ENCODE results near the gene HP1BP3. TPM values are rescaled to one million over a fixed set of nuclear protein-coding genes. Genes with fewer than 3 reads are reported as not detected.
"Not testable (repeated sequence)": the region's sequence is repeated elsewhere in the genome, so short reads cannot be mapped to it uniquely, and the experiment has no call there.

Gene HP1BP3
- polyA plus RNA-seq, 6 donors from 2014 or later = 185 to 291 (median 221) TPM

DNA sequence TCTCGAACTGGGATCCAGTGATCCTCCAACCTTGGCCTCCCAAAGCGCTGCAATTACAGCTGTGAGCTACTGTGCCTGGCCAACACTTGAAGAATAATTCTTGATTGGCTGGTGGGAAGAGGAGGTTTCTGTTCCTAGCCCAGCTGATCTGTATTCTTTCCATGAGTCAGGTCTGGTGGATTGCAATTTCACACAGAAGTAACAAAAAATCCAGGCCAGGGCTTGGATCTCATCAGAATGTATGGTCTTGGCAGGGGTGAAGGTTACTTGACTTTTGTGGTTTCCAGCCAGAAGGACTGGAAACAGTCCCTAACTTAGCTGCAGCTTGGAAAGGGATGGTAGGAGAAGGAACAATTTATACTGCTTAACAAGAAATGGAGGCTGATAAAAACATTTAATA lies 5.1 kb upstream of the HP1BP3 start:
- no peak for ATAC-seq (ENCODE audit: low read depth in 2 of 2)
- no peak overlapping the region for H3K4me3 Mint-ChIP-seq
- no peak for DNase-seq
- no peaks in the 10 kb centered on the region for H3K36me3 Mint-ChIP-seq
- no peaks in the 10 kb centered on the region for H3K9me3 Mint-ChIP-seq
- no peaks in the 10 kb centered on the region for H3K27me3 Mint-ChIP-seq
- peaks cover 8 to 12% (median 9%) of the 10 kb centered on the region in 3 donors for H3K4me1 Mint-ChIP-seq
- H3K27ac Mint-ChIP-seq = no peak overlapping the region

DNA sequence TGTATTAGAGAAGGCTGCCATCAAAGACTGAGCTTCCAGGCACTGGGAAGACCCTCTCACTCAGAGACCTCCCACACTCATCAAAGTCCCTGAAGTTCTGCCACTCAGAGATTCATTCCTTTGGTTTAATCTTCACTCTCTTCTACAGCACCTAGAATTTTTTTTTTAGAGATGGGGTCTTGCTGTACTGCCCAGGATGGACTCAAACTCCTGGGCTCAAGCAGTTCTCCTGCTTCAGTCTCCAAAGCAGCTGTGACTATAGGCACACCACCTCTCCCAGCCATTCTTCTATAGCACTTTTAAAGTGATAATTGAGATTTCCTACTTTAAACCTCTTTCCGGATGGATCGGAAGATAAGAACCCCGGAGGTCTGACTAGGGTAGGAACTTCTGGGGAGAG lies 3.7 kb upstream of the HP1BP3 start:
- DNase-seq (no peak), ATAC-seq (ENCODE audit: low read depth in 2 of 2) (no peak)
- Mint-ChIP-seq H3K4me3 (peak overlapping the region in 1 of 8 donors; percentile 42), H3K9me3 (no peaks in the 10 kb centered on the region), H3K27me3 (no peaks in the 10 kb centered on the region), H3K27ac (peak overlapping the region in 1 of 6 donors; percentile 51), H3K4me1 (peaks cover 12 to 16% (median 13%) of the 10 kb centered on the region in 3 donors), H3K36me3 (no peaks in the 10 kb centered on the region)

DNA sequence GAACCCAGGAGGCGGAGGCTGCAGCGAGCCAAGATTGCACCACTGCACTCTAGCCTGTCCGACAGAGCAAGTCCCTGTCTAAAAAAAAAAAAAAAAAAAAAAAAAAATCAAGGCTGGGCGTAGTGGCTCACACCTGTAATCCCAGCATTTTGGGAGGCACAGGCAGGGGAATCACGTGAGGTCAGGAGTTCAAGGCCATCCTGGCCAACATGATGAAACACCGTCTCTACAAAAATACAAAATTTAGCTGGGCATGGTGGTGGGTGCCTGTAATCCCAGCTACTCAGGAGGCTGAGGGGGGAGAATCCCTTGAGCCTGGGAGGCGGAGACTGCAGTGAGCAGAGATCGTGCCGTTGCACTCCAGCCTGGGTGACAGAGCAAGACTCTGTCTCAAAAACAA lies 2.5 kb upstream of the HP1BP3 start:
- H3K9me3 Mint-ChIP-seq; H3K27ac Mint-ChIP-seq; H3K36me3 Mint-ChIP-seq; H3K27me3 Mint-ChIP-seq; ATAC-seq (ENCODE audit: low read depth in 2 of 2); DNase-seq: not testable (repeated sequence)
- peaks cover 17 to 28% (median 19%) of the 10 kb centered on the region in 3 donors for H3K4me1 Mint-ChIP-seq
- peak overlapping the region in 2 of 8 donors; percentile 4 to 15 for H3K4me3 Mint-ChIP-seq

GRCh38 chr1:20787840-20788795 lies 1.0 kb upstream of the HP1BP3 start:
- ATAC-seq (ENCODE audit: low read depth in 2 of 2) = no peak
- Mint-ChIP-seq H3K27me3 (no peaks in the 10 kb centered on the region), H3K36me3 (no peaks in the 10 kb centered on the region), H3K4me3 (peak overlapping the region; percentile 93 to 98 (median 96)), H3K27ac (peak overlapping the region; percentile 88 to 98 (median 95)), H3K9me3 (no peaks in the 10 kb centered on the region), H3K4me1 (peaks cover 20 to 42% (median 25%) of the 10 kb centered on the region in 3 donors)
- DNase-seq = no peak

GRCh38 chr1:20786253-20787028 lies 666 bp downstream of the HP1BP3 start:
- Mint-ChIP-seq H3K27ac (peak overlapping the region; percentile 90 to 99 (median 98)), H3K36me3 (no peaks in the 10 kb centered on the region), H3K4me3 (peak overlapping the region; percentile 95 to 99 (median 98)), H3K27me3 (no peaks in the 10 kb centered on the region), H3K9me3 (no peaks in the 10 kb centered on the region), H3K4me1 (peaks cover 20 to 49% (median 25%) of the 10 kb centered on the region in 3 donors)
- DNase-seq (peak; percentile 96), ATAC-seq (ENCODE audit: low read depth in 2 of 2) (peak; percentile 71)

- no peaks in the 10 kb centered on the region for H3K36me3 Mint-ChIP-seq
- peak; percentile 5 to 13 for ATAC-seq (ENCODE audit: low read depth in 2 of 2)
- DNase-seq = no peak
- H3K4me3 Mint-ChIP-seq = peak overlapping the region; percentile 95 to 99 (median 98)
- H3K9me3 Mint-ChIP-seq = no peaks in the 10 kb centered on the region
- peak overlapping the region; percentile 90 to 99 (median 98) for H3K27ac Mint-ChIP-seq
- H3K27me3 Mint-ChIP-seq = no peaks in the 10 kb centered on the region
- H3K4me1 Mint-ChIP-seq = peaks cover 24 to 54% (median 30%) of the 10 kb centered on the region in 3 donors
Observed at GRCh38 chr1:20785907-20786252, 1.2 kb downstream of the HP1BP3 start.

DNA sequence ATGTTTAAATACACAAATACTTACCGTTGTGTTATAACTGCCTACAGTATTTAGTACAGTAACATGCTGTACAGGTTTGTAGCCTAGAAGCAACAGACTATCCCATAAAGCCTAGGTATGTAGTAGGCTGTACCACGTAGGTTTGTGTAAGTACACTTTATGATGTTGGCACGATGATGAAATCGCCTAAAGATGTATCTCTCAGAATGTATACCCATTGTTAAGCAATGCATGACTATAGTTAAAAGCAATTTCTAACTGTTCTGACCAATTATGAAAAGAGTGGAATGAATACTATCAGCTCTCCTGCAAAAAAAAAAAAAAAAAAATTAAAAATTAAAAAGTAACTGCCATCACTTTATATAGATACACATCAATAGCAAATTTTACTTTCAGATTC lies 11.4 kb downstream of the HP1BP3 start:
- H3K36me3 Mint-ChIP-seq = peaks cover 0 to 18% of the 10 kb centered on the region in 2 donors
- H3K4me3 Mint-ChIP-seq = no peak overlapping the region
- H3K27ac Mint-ChIP-seq = no peak overlapping the region

DNA sequence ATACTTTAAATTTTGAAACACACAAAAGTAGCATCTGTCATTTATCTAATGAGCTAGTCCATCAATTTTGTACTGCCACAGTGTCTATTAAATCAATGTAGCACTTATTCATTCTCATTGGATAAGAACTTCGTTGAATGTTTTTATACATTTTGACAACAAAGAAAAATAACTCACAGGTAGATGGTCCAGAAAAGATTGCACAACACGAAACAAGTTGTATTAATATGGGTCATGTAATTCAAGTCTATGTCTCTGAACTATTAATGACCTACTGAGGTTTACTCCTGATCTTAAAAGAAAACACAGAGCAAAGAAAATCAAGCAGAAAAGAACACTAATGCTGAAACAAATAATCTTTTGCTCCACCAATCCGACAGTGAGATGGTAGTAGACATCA lies 15.3 kb downstream of the HP1BP3 start:
- Mint-ChIP-seq H3K9me3 (no peaks in the 10 kb centered on the region), H3K27me3 (no peaks in the 10 kb centered on the region), H3K27ac (no peak overlapping the region)

More for the DNA sequence above, 11.4 kb downstream of the HP1BP3 start:
- no peak for DNase-seq
- Mint-ChIP-seq H3K4me1 (peaks cover 8 to 19% (median 13%) of the 10 kb centered on the region in 3 donors), H3K9me3 (no peaks in the 10 kb centered on the region), H3K27me3 (no peaks in the 10 kb centered on the region)
- ATAC-seq (ENCODE audit: low read depth in 2 of 2) = no peak

GRCh38 chr1:20770314-20771087 lies 16.6 kb downstream of the HP1BP3 start:
- peak overlapping the region in 2 of 6 donors; percentile 52 to 69 for H3K27ac Mint-ChIP-seq
- DNase-seq (no peak), ATAC-seq (ENCODE audit: low read depth in 2 of 2) (no peak)
- H3K4me1 Mint-ChIP-seq = peaks cover 0 to 6% (median 0%) of the 10 kb centered on the region in 3 donors
- no peaks in the 10 kb centered on the region for H3K9me3 Mint-ChIP-seq
- H3K27me3 Mint-ChIP-seq = no peaks in the 10 kb centered on the region
- no peak overlapping the region for H3K4me3 Mint-ChIP-seq
- peaks cover 0 to 13% of the 10 kb centered on the region in 2 donors for H3K36me3 Mint-ChIP-seq

More for the DNA sequence above, 15.3 kb downstream of the HP1BP3 start:
- H3K36me3 Mint-ChIP-seq = peaks cover 0 to 18% of the 10 kb centered on the region in 2 donors
- peaks cover 4 to 6% (median 4%) of the 10 kb centered on the region in 3 donors for H3K4me1 Mint-ChIP-seq
- ATAC-seq (ENCODE audit: low read depth in 2 of 2) = no peak
- H3K4me3 Mint-ChIP-seq = no peak overlapping the region
- DNase-seq = no peak

- H3K36me3 Mint-ChIP-seq = peaks cover 13 to 24% of the 10 kb centered on the region in 2 donors
- peaks cover 0 to 2% (median 0%) of the 10 kb centered on the region in 3 donors for H3K4me1 Mint-ChIP-seq
- DNase-seq (no peak), ATAC-seq (ENCODE audit: low read depth in 2 of 2) (no peak)
- no peak overlapping the region for H3K4me3 Mint-ChIP-seq
- H3K27me3 Mint-ChIP-seq = no peaks in the 10 kb centered on the region
- peak overlapping the region in 1 of 6 donors; percentile 24 for H3K27ac Mint-ChIP-seq
- no peaks in the 10 kb centered on the region for H3K9me3 Mint-ChIP-seq
Observed at GRCh38 chr1:20767271-20767670, 19.8 kb downstream of the HP1BP3 start.

DNA sequence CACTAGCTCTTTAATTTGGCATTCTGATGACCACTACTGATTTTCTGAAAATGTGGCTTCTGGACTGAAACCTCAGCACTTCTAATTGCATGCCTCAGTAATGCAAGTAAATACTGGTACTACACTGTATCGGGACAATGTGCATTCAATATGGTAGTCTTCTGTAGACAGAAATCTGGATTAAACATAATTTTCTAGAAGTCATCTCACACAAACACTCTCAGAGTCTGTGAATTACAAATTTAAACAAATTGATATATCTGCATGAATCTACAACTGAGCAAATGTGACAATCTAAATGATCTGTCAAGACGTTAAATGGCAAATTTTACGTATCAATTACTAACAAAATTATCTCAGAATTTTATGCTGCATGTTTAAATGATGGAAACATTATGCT lies 23.7 kb downstream of the HP1BP3 start:
- peaks cover 2 to 9% (median 8%) of the 10 kb centered on the region in 3 donors for H3K4me1 Mint-ChIP-seq
- H3K27me3 Mint-ChIP-seq = no peaks in the 10 kb centered on the region
- H3K36me3 Mint-ChIP-seq = peaks cover 28 to 33% of the 10 kb centered on the region in 2 donors
- no peak for DNase-seq
- no peaks in the 10 kb centered on the region for H3K9me3 Mint-ChIP-seq
- H3K27ac Mint-ChIP-seq = no peak overlapping the region
- no peak overlapping the region for H3K4me3 Mint-ChIP-seq
- ATAC-seq (ENCODE audit: low read depth in 2 of 2) = no peak

DNA sequence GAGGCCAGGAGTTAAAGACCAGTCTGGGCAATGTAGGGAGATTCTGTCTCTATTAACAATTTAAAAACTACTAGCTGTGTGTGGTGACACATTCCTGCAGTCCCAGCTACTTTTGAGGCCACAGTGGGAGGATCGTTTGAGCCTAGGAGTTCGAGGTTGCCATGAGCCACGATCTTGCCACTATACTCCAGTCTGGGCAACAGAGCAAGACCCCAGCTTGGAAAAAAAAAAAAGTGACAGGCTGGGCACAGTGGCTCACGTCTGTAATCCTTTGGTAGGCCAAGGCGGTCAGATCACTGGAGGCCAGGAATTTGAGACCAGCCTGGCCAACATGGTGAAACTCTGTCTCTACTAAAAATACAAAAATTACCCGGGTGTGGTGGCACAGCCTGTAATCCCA lies 26.8 kb downstream of the HP1BP3 start:
- DNase-seq (no peak), ATAC-seq (ENCODE audit: low read depth in 2 of 2) (no peak)
- H3K4me3 Mint-ChIP-seq = no peak overlapping the region
- peaks cover 33 to 40% of the 10 kb centered on the region in 2 donors for H3K36me3 Mint-ChIP-seq
- peak overlapping the region in 1 of 6 donors; percentile 15 for H3K27ac Mint-ChIP-seq
- H3K4me1 Mint-ChIP-seq = peaks cover 0 to 9% (median 8%) of the 10 kb centered on the region in 3 donors
- H3K27me3 Mint-ChIP-seq = no peaks in the 10 kb centered on the region
- no peaks in the 10 kb centered on the region for H3K9me3 Mint-ChIP-seq

DNA sequence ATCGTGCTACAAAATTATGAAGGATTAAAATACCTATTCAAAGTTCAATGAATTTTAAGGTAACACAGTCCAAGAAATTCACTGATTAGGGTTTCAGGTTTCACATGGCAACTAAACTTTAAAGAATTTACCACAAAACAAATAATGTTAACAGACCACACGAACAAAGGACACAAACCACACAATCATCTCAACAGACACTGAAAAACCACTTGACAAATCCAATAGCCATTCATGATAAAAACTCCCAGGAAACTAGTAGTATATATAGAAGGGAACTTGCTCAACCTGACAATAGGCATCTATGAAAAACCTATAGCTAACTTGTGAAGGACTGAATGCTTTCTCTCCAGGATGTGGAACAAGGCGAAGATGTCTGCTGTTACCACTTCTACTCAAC lies 33.5 kb downstream of the HP1BP3 start:
- ATAC-seq (ENCODE audit: low read depth in 2 of 2) (no peak), DNase-seq (no peak)
- Mint-ChIP-seq H3K36me3 (peaks cover 7 to 16% of the 10 kb centered on the region in 2 donors), H3K27me3 (no peaks in the 10 kb centered on the region), H3K4me1 (no peaks in the 10 kb centered on the region), H3K9me3 (no peaks in the 10 kb centered on the region), H3K27ac (no peak overlapping the region), H3K4me3 (no peak overlapping the region)
